H4 (cell line): ENCODE results near the gene ZNF585A. TPM values are rescaled to one million over a fixed set of nuclear protein-coding genes. Genes with fewer than 3 reads are reported as not detected.

ENCODE experiments used
- total RNA-seq: library from RNA; depleted of rRNA; stranded (reverse); fragments of >200 nt; shearing (Covaris generic); gene quantifications from 2 replicates; pipeline ENCODE4 v1.2.3, GENCODE V29; 2014; rRNA removed

The ZNF585A gene
- total RNA-seq, 1 experiment from 2014 or later, result 7.5 TPM

Other genes starting within 250 kb of the ZNF585A start
- gene ZNF420, start 94.3 kb downstream of the ZNF585A start, total RNA-seq, result 0.90 and 1.8 TPM in 2 replicates
- gene ZNF585B, start 37.8 kb upstream of the ZNF585A start, total RNA-seq, result 5.5 and 6.3 TPM in 2 replicates
- gene ZNF383, start 45.5 kb upstream of the ZNF585A start, total RNA-seq, result 3.2 and 4.7 TPM in 2 replicates
- gene ZNF527, start 198.4 kb upstream of the ZNF585A start, total RNA-seq, result 6.2 and 6.3 TPM in 2 replicates